ENCODE results near the gene NEUROG2.
"Not testable (repeated sequence)": the region's sequence is repeated elsewhere in the genome, so short reads cannot be mapped to it uniquely, and the experiment has no call there.

NEUROG2 gene

GRCh38 chr4:112520598-112521122 is 4.7 kb upstream of the NEUROG2 start:
- no peak for DNase-seq

- DNase-seq, result no peak
Measured at GRCh38 chr4:112519689-112520597, 4.0 kb upstream of the NEUROG2 start.

- DNase-seq, result no peak
Measured at GRCh38 chr4:112518675-112519074, 2.7 kb upstream of the NEUROG2 start.

- no peak for DNase-seq
Measured at GRCh38 chr4:112517911-112518310, 1.9 kb upstream of the NEUROG2 start.

- DNase-seq, result no peak
Measured at GRCh38 chr4:112517067-112517634, 1.2 kb upstream of the NEUROG2 start.

GRCh38 chr4:112516471-112517066 is 589 bp upstream of the NEUROG2 start:
- no peak for DNase-seq

GRCh38 chr4:112515198-112516065 is 548 bp downstream of the NEUROG2 start:
- DNase-seq, result peak in 1 of 4 experiments; percentile 22

GRCh38 chr4:112514647-112515197 is 1.3 kb downstream of the NEUROG2 start:
- no peak for DNase-seq

GRCh38 chr4:112513971-112514646 is 1.9 kb downstream of the NEUROG2 start:
- DNase-seq, result no peak

GRCh38 chr4:112511803-112512118 is 4.2 kb downstream of the NEUROG2 start:
- DNase-seq, result no peak

GRCh38 chr4:112511093-112511802 is 4.7 kb downstream of the NEUROG2 start:
- DNase-seq, result no peak

- no peak for DNase-seq
Measured at GRCh38 chr4:112510291-112511092, 5.5 kb downstream of the NEUROG2 start.

- DNase-seq, result no peak
Measured at GRCh38 chr4:112509243-112510141, 6.5 kb downstream of the NEUROG2 start.

- DNase-seq, result no peak
Measured at GRCh38 chr4:112508356-112508755, 7.6 kb downstream of the NEUROG2 start.

GRCh38 chr4:112504807-112505206 is 11.2 kb downstream of the NEUROG2 start:
- DNase-seq, result no peak

GRCh38 chr4:112502871-112503270 is 13.1 kb downstream of the NEUROG2 start:
- DNase-seq, result no peak

- no peak for DNase-seq
Measured at GRCh38 chr4:112492321-112492720, 23.7 kb downstream of the NEUROG2 start.

- DNase-seq, result not testable (repeated sequence)
Measured at GRCh38 chr4:112490808-112491207, 25.2 kb downstream of the NEUROG2 start.

- DNase-seq, result no peak
Measured at GRCh38 chr4:112485930-112486329, 30.1 kb downstream of the NEUROG2 start.

All from activated CD4-positive, CD25-positive, alpha-beta regulatory T cell (primary cell).